ENCODE data around the gene PLCD3. TPM values are rescaled to one million over a fixed set of nuclear protein-coding genes. Genes with fewer than 3 reads are reported as not detected.
A peak's percentile ranks its signal among the peaks of the same experiment; 100 is the strongest.

The PLCD3 gene
- total and polyA plus RNA-seq, 2 of the 8 experiments (the other 6 are each of a cell fraction or from before 2014, with no cell fraction given): 26.5 to 48.1 TPM

GRCh38 chr17:45090711-45091110 lies 41.6 kb downstream of the PLCD3 start:
- no peak overlapping the region for H3K4ac ChIP-seq (replicated peaks; ENCODE audit: insufficient read length, low read depth, low read length)
- no peak overlapping the region for H2BK15ac ChIP-seq (ENCODE audit: low read length)
- WGBS, 2 experiments (ENCODE audit: extremely low coverage in 1 of 2, insufficient coverage in 1 of 2, insufficient read length in 1 of 2, insufficient replicate concordance in 2 of 2, low coverage in 1 of 2, low lambda C conversion rate in 2 of 2, missing lambda C conversion rate in 1 of 2): 74% methylated on average over 3 of the region's 3 CpGs; no CpG with 5 or more reads in 1 of the 2 experiments
- no peaks in the 10 kb centered on the region for H3K27me3 ChIP-seq (replicated peaks in 1 of 4; ENCODE audit: control insufficient read depth in 3 of 4, extremely low read depth in 1 of 4, insufficient read depth in 3 of 4, low read length in 3 of 4)
- no peak overlapping the region for H3K18ac ChIP-seq (ENCODE audit: extremely low read depth, low read length)
- H3K56ac ChIP-seq (replicated peaks; ENCODE audit: insufficient read length, low read depth, low read length): no peak overlapping the region
- no peak overlapping the region for H4K5ac ChIP-seq (ENCODE audit: insufficient read length, low read depth, low read length)
- ChIA-PET CTCF (ENCODE audit: partially characterized antibody) (interaction anchor here (0.8 to 1.4 kb wide), 4 partner anchors 14 to 170 kb away, joined by 3 to 5 read pairs (median 4); no protein-coding TSS in a partner anchor), POLR2A (ENCODE audit: partially characterized antibody) (interaction anchor here (0.8 to 2.0 kb wide), 6 partner anchors 9 to 58 kb away, joined by 3 to 8 read pairs (median 4); partner anchors contain the start of gene HEXIM1)
- no peak overlapping the region for H3K27ac ChIP-seq (ENCODE audit: low read depth, low read length)
- no peak overlapping the region for H2BK5ac ChIP-seq (ENCODE audit: low read depth, low read length)
- H3K4me2 ChIP-seq (ENCODE audit: insufficient read depth in 1 of 2, low read depth in 2 of 2, low read length in 2 of 2): no peak overlapping the region
- H2AK5ac ChIP-seq (ENCODE audit: low read depth, low read length): no peak overlapping the region
- no peak overlapping the region; the same call in 1 of the 2 replicates for H2BK12ac ChIP-seq (ENCODE audit: low read depth, low read length)
- FAIRE-seq (no peak), DNase-seq (ENCODE audit: low read depth in 1 of 2, low spot score in 2 of 2) (no peak)
- no peak overlapping the region for H4K8ac ChIP-seq (ENCODE audit: extremely low read depth, insufficient read depth, low read length)
- H4K91ac ChIP-seq (replicated peaks; ENCODE audit: insufficient read length, low read length): no peak overlapping the region
- H3K4me1 ChIP-seq (replicated peaks in 1 of 4; ENCODE audit: control insufficient read depth in 3 of 4, insufficient read depth in 4 of 4, low read length in 3 of 4): peaks cover 0 to 7% (median 0%) of the 10 kb centered on the region in 4 experiments; a peak in 3 of 7 replicates
- H3K23me2 ChIP-seq (ENCODE audit: low read depth, low read length): no peaks in the 10 kb centered on the region; the same call in 1 of the 2 replicates
- H3K9ac ChIP-seq (replicated peaks in 1 of 4; ENCODE audit: extremely low read depth in 1 of 4, low read depth in 3 of 4, low read length in 3 of 4): no peak overlapping the region
- H4K20me1 ChIP-seq (replicated peaks in 1 of 2; ENCODE audit: control insufficient read depth in 1 of 2, insufficient read depth in 2 of 2, low read length in 2 of 2): peaks cover 0 to 15% of the 10 kb centered on the region in 2 experiments
- H3K79me1 ChIP-seq (ENCODE audit: low read depth, low read length): no peaks in the 10 kb centered on the region; the same call in 1 of the 2 replicates
- no peak overlapping the region for H2BK120ac ChIP-seq (replicated peaks; ENCODE audit: low read depth, low read length)
- no peak overlapping the region for H2BK20ac ChIP-seq (ENCODE audit: low read length)
- H3K79me2 ChIP-seq (ENCODE audit: control insufficient read depth in 1 of 2, insufficient read depth in 2 of 2, low read length in 2 of 2): no peaks in the 10 kb centered on the region
- TF ChIP-seq TEAD4 (IDR thresholded peaks at IDR 0.05; ENCODE audit: low read depth, low read length) (0 out of 2 replicates have a peak, but pooled peaks have one; percentile 42), YY1 (IDR thresholded peaks at IDR 0.05; ENCODE audit: low read depth, low read length) (no peak)
- H3K14ac ChIP-seq (ENCODE audit: insufficient read length): no peak overlapping the region
- peaks cover 21 to 66% (median 53%) of the 10 kb centered on the region in 4 experiments for H3K36me3 ChIP-seq (ENCODE audit: control insufficient read depth in 2 of 4, insufficient read depth in 4 of 4, low read length in 3 of 4)
- no peak overlapping the region for H2AFZ ChIP-seq (ENCODE audit: low read length)
- no peaks in the 10 kb centered on the region for H3K9me3 ChIP-seq (ENCODE audit: insufficient read depth in 2 of 2, low read depth in 1 of 2, low read length in 1 of 2)
- H3K23ac ChIP-seq (ENCODE audit: insufficient read length): no peak overlapping the region
- H3K4me3 ChIP-seq (ENCODE audit: extremely low read depth in 1 of 4, insufficient read depth in 2 of 4, low read depth in 3 of 4, low read length in 4 of 4): no peak overlapping the region
